HepG2 (cell line): ENCODE results near the gene KRTCAP2. TPM values are rescaled to one million over a fixed set of nuclear protein-coding genes. Genes with fewer than 3 reads are reported as not detected.

Experiments
- AKNA ChIP-seq: sonication (generic); formaldehyde crosslinking; IDR thresholded peaks from 2 replicates; pipeline ENCODE4 v1.4.0; 2020; ENCODE audit warnings: missing genetic modification reagents, borderline replicate concordance
- CEBPZ ChIP-seq: IDR thresholded peaks from 2 replicates; pipeline ENCODE4 v1.6.1; 2012; ENCODE audit warnings: low read length, improper control_type of control experiment
- HMG20A ChIP-seq: IDR thresholded peaks from 2 replicates; pipeline ENCODE4 v1.6.1; 2016; ENCODE audit warnings: borderline replicate concordance
- KLF15 ChIP-seq: sonication (generic); formaldehyde crosslinking; IDR thresholded peaks from 2 replicates; pipeline ENCODE4 v1.8.1; 2023; ENCODE audit warnings: borderline replicate concordance, mild to moderate bottlenecking, inconsistent platforms, missing genetic modification reagents, mixed read lengths
- TBX2 ChIP-seq: sonication (generic); formaldehyde crosslinking; IDR thresholded peaks from 2 replicates; pipeline ENCODE4 v1.5.0; 2020; ENCODE audit warnings: missing genetic modification reagents, mild to moderate bottlenecking, borderline replicate concordance
- ZNF296 ChIP-seq: sonication (generic); formaldehyde crosslinking; conservative IDR thresholded peaks from 2 replicates; pipeline ENCODE4 v1.5.0; 2020; ENCODE audit warnings: mild to moderate bottlenecking, missing genetic modification reagents
- ZNF451 ChIP-seq: sonication (generic); formaldehyde crosslinking; IDR thresholded peaks from 2 replicates; pipeline ENCODE4 v1.5.0; 2020; ENCODE audit warnings: mild to moderate bottlenecking, missing genetic modification reagents
- ZNF567 ChIP-seq: sonication (generic); formaldehyde crosslinking; IDR thresholded peaks from 2 replicates; pipeline ENCODE4 v1.8.1; 2023; ENCODE audit warnings: mild to moderate bottlenecking, missing genetic modification reagents, borderline replicate concordance
- ZNF616 ChIP-seq: sonication (generic); formaldehyde crosslinking; IDR thresholded peaks from 2 replicates; pipeline ENCODE4 v1.5.0; 2020; ENCODE audit warnings: low read depth, mild to moderate bottlenecking, missing genetic modification reagents
- ZNF660 ChIP-seq: sonication (generic); formaldehyde crosslinking; IDR thresholded peaks from 2 replicates; pipeline ENCODE4 v1.5.1; 2020; ENCODE audit warnings: mild to moderate bottlenecking, low read depth, missing genetic modification reagents, borderline replicate concordance
- ZSCAN29 ChIP-seq: sonication (generic); formaldehyde crosslinking; conservative IDR thresholded peaks from 2 replicates; pipeline ENCODE4 v1.4.0; 2020; ENCODE audit warnings: mild to moderate bottlenecking, missing genetic modification reagents
- polyA plus RNA-seq, 8 experiments: library from polyadenylated mRNA; depleted of rRNA in 3 of 8; stranded (reverse) in 7 of 8; unstranded in 1 of 8; fragments of >200 nt; fragmentation: Illumina TruSeq in 4 of 8; extraction: Trizol in 4 of 8; gene quantifications; 2 replicates each; pipeline versions ENCODE4 v1.2.1 to v1.2.3, GENCODE V29; 2011 to 2016; ENCODE audit warnings: low read depth in 4 of 8, missing spikeins in 1 of 8, mixed read lengths in 1 of 8; ENCODE audit not compliant: insufficient read depth in 1 of 8
- total RNA-seq, 5 experiments: library from RNA; depleted of rRNA; stranded (reverse); fragments of >200 nt; fragmentation: Illumina TruSeq; extraction: Trizol; gene quantifications; 2 replicates each; pipeline ENCODE4 v1.2.3, GENCODE V29; 2016; ENCODE audit warnings: low read depth in 1 of 5
- TF ChIP-seq, protein P1 (sequence below): sonication (generic); formaldehyde crosslinking; IDR thresholded peaks from 2 replicates; pipeline ENCODE4 v1.5.0; 2020; ENCODE audit warnings: mild to moderate bottlenecking, low read depth, missing genetic modification reagents, borderline replicate concordance
- TF ChIP-seq, protein P2 (sequence below), 2 experiments: IDR thresholded peaks; 2 replicates each; pipeline ENCODE4 v1.6.1; 2011 to 2012; ENCODE audit warnings: low read length in 2 of 2, borderline replicate concordance in 1 of 2, low read depth in 1 of 2, mild to moderate bottlenecking in 1 of 2, moderate library complexity in 1 of 2
- TF ChIP-seq, protein P3 (sequence below): sonication (generic); formaldehyde crosslinking; IDR thresholded peaks from 2 replicates; pipeline ENCODE4 v1.4.0; 2020; ENCODE audit warnings: mild to moderate bottlenecking, low read depth, missing genetic modification reagents

KRTCAP2 gene
- total and polyA plus RNA-seq, 2 of the 13 experiments (the other 11 are each of a cell fraction or from before 2014, with no cell fraction given), result 77.3 to 79.4 TPM

DNA sequence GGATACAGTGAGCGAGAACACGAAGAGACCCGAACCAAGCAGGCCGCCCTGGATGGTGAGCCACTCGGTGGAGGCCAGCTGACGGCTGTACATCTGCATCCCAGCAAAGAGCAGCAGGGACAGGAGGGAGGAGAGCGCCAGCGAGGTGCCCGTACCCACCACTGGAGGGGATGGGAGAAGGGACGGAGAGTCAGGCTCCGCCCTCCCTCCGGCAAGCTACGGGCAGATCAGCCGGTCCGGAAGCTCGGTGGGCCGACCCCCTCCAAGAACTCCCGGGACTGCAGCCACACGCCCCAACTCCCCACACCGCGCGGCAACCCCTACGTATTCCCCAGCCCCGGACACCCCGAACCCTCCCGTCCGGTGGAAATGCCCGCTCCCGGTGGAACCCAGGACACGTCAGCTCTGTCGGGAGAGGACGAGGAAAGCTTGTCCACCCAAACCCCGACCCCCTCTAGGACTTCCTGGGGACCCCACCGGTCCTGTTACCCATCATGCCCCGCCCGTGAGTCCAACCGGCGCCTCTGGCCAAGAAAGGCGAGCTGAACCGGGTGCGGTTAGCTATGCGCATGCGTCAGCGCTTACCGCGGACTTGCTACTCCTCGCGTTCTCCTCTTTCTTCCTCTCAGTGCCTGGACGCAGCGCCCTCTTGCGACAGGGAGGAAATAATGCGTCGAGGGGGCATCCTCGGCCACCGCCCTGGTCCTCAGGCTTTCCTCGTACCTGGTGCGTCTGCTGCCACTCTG, at the start of gene KRTCAP2 (continued):
- TF ChIP-seq AKNA (CRISPR knock-in tag) (no peak), CEBPZ (no peak), KLF15 (CRISPR knock-in tag) (0 out of 2 replicates have a peak, but pooled peaks have one; percentile 30), HMG20A (no peak), TBX2 (CRISPR knock-in tag) (peak; percentile 76), ZNF616 (0 out of 2 replicates have a peak, but pooled peaks have one; percentile 22), ZNF567 (CRISPR knock-in tag) (peak; percentile 74; the same call in 1 of the 2 replicates), ZSCAN29 (CRISPR knock-in tag) (no peak), ZNF451 (peak; percentile 75), ZNF660 (CRISPR knock-in tag) (no peak), ZNF296 (CRISPR knock-in tag) (no peak)
- TF ChIP-seq, protein P1, sequence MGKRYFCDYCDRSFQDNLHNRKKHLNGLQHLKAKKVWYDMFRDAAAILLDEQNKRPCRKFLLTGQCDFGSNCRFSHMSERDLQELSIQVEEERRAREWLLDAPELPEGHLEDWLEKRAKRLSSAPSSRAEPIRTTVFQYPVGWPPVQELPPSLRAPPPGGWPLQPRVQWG (CRISPR knock-in tag), result no peak
- TF ChIP-seq, protein P2, sequence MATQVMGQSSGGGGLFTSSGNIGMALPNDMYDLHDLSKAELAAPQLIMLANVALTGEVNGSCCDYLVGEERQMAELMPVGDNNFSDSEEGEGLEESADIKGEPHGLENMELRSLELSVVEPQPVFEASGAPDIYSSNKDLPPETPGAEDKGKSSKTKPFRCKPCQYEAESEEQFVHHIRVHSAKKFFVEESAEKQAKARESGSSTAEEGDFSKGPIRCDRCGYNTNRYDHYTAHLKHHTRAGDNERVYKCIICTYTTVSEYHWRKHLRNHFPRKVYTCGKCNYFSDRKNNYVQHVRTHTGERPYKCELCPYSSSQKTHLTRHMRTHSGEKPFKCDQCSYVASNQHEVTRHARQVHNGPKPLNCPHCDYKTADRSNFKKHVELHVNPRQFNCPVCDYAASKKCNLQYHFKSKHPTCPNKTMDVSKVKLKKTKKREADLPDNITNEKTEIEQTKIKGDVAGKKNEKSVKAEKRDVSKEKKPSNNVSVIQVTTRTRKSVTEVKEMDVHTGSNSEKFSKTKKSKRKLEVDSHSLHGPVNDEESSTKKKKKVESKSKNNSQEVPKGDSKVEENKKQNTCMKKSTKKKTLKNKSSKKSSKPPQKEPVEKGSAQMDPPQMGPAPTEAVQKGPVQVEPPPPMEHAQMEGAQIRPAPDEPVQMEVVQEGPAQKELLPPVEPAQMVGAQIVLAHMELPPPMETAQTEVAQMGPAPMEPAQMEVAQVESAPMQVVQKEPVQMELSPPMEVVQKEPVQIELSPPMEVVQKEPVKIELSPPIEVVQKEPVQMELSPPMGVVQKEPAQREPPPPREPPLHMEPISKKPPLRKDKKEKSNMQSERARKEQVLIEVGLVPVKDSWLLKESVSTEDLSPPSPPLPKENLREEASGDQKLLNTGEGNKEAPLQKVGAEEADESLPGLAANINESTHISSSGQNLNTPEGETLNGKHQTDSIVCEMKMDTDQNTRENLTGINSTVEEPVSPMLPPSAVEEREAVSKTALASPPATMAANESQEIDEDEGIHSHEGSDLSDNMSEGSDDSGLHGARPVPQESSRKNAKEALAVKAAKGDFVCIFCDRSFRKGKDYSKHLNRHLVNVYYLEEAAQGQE (IDR thresholded peaks at IDR 0.05; ENCODE audit: borderline replicate concordance in 1 of 2, low read depth in 1 of 2, low read length in 2 of 2), result no peak
- TF ChIP-seq, protein P3, sequence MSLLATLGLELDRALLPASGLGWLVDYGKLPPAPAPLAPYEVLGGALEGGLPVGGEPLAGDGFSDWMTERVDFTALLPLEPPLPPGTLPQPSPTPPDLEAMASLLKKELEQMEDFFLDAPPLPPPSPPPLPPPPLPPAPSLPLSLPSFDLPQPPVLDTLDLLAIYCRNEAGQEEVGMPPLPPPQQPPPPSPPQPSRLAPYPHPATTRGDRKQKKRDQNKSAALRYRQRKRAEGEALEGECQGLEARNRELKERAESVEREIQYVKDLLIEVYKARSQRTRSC (CRISPR knock-in tag), result no peak
